Mammary epithelial cell (primary cell): ENCODE data around the gene RAB40B.

ENCODE experiments used
- CTCF ChIP-seq, 2 donors: IDR thresholded peaks in 1 of 2; conservative IDR thresholded peaks in 1 of 2; 2 replicates each; pipeline ENCODE4 v1.5.1; 2011 to 2012; ENCODE audit warnings: inconsistent platforms in 2 of 2, low read length in 2 of 2, mild to moderate bottlenecking in 2 of 2, control low read depth in 1 of 2, low read depth in 1 of 2; ENCODE audit not compliant: insufficient read depth in 1 of 2; ENCODE audit errors: extremely low read depth in 1 of 2
- EZH2 ChIP-seq: IDR thresholded peaks from 2 replicates; pipeline ENCODE4 v1.6.1; 2012; ENCODE audit warnings: low read length, inconsistent platforms, borderline replicate concordance

- no peak for TF ChIP-seq CTCF (conservative IDR thresholded peaks at IDR 0.05 in 1 of 2, IDR thresholded peaks at IDR 0.05 in 1 of 2; ENCODE audit: extremely low read depth in 1 of 2, insufficient read depth in 1 of 2, low read depth in 1 of 2, low read length in 2 of 2)
- TF ChIP-seq EZH2: no peak
Measured at GRCh38 chr17:82703036-82703745, 4.7 kb upstream of the RAB40B start.
